TTC549 (cell line): ENCODE data around the gene LRRTM4.
"Not testable (repeated sequence)": the region's sequence is repeated elsewhere in the genome, so short reads cannot be mapped to it uniquely, and the experiment has no call there.

Source experiments
- FAIRE-seq: peaks from 2 replicates; lab custom pipeline; 2012; peaks lifted over from hg19 to GRCh38; lab: Jason Lieb, UNC

Gene LRRTM4

GRCh38 chr2:76861708-76862107, 660.5 kb downstream of the LRRTM4 start:
- no peak for FAIRE-seq

GRCh38 chr2:76851000-76851399, 671.2 kb downstream of the LRRTM4 start:
- no peak for FAIRE-seq

GRCh38 chr2:76849086-76849485, 673.1 kb downstream of the LRRTM4 start:
- FAIRE-seq, result no peak

GRCh38 chr2:76839826-76840225, 682.4 kb downstream of the LRRTM4 start:
- FAIRE-seq, result no peak

- FAIRE-seq, result no peak
Observed at GRCh38 chr2:76829374-76830234, 692.6 kb downstream of the LRRTM4 start.

GRCh38 chr2:76826691-76827090, 695.5 kb downstream of the LRRTM4 start:
- FAIRE-seq, result no peak

GRCh38 chr2:76825140-76825970, 696.8 kb downstream of the LRRTM4 start:
- FAIRE-seq, result no peak

- no peak for FAIRE-seq
Observed at GRCh38 chr2:76821731-76822130, 700.4 kb downstream of the LRRTM4 start.

GRCh38 chr2:76813084-76813483, 709.1 kb downstream of the LRRTM4 start:
- FAIRE-seq, result no peak

- FAIRE-seq, result no peak
Observed at GRCh38 chr2:76812156-76812555, 710.0 kb downstream of the LRRTM4 start.

- no peak for FAIRE-seq
Observed at GRCh38 chr2:76809136-76809535, 713.0 kb downstream of the LRRTM4 start.

- FAIRE-seq, result no peak
Observed at GRCh38 chr2:76808732-76809131, 713.4 kb downstream of the LRRTM4 start.

- FAIRE-seq, result no peak
Observed at GRCh38 chr2:76793647-76794334, 728.4 kb downstream of the LRRTM4 start.

- not testable (repeated sequence) for FAIRE-seq
Observed at GRCh38 chr2:76781313-76781712, 740.9 kb downstream of the LRRTM4 start.

GRCh38 chr2:76763276-76763675, 758.9 kb downstream of the LRRTM4 start:
- no peak for FAIRE-seq

- FAIRE-seq, result no peak
Observed at GRCh38 chr2:76760367-76760704, 761.8 kb downstream of the LRRTM4 start.

- FAIRE-seq, result no peak
Observed at GRCh38 chr2:76759634-76760366, 762.4 kb downstream of the LRRTM4 start.

GRCh38 chr2:76752506-76752905, 769.7 kb downstream of the LRRTM4 start:
- no peak for FAIRE-seq

GRCh38 chr2:76749858-76750257, 772.3 kb downstream of the LRRTM4 start:
- FAIRE-seq, result no peak

GRCh38 chr2:76748581-76749296, 773.4 kb downstream of the LRRTM4 start:
- no peak for FAIRE-seq

- FAIRE-seq, result no peak
Observed at GRCh38 chr2:76745605-76746004, 776.6 kb downstream of the LRRTM4 start.
